HL-60 (cell line): ENCODE measurements around the gene BRD8.

ENCODE experiments used
- DNase-seq, 2 experiments: peaks; one replicate each; pipeline ENCODE4 v3.0.0-alpha.2; 2010 to 2020; ENCODE audit warnings: low read depth in 1 of 2, low spot score in 1 of 2
- H3K27ac ChIP-seq: fragments of 250-450 bp; sonication (Bioruptor Pico); replicated peaks from 2 replicates; pipeline ENCODE4 v1.5.1; 2020; ENCODE audit warnings: mild to moderate bottlenecking, moderate library complexity
- H3K27me3 ChIP-seq: fragments of 250-450 bp; sonication (Bioruptor Pico); 2 replicates; pipeline ENCODE4 v1.5.1; 2021; ENCODE audit warnings: mild to moderate bottlenecking, moderate library complexity; ENCODE audit not compliant: insufficient read depth, poor library complexity, severe bottlenecking
- H3K4me3 ChIP-seq: replicated peaks from 2 replicates; pipeline ENCODE4 v1.5.1; 2011; ENCODE audit warnings: mild to moderate bottlenecking, control low read depth, low read length; ENCODE audit not compliant: insufficient read depth
- CTCF ChIP-seq: IDR thresholded peaks from one replicate; pipeline ENCODE4 v1.5.1; 2011; ENCODE audit warnings: low read length, control low read depth, inconsistent platforms; ENCODE audit not compliant: insufficient read depth
- GABPA ChIP-seq: IDR thresholded peaks from 2 replicates; pipeline ENCODE4 v1.6.1; 2012; ENCODE audit warnings: low read depth
- POLR2AphosphoS5 ChIP-seq: IDR thresholded peaks from 2 replicates; pipeline ENCODE4 v1.6.1; 2012; ENCODE audit warnings: low read depth
- SPI1 ChIP-seq: IDR thresholded peaks from 2 replicates; pipeline ENCODE4 v1.6.1; 2012; ENCODE audit warnings: low read depth, mild to moderate bottlenecking, borderline replicate concordance
- long read RNA-seq: library from polyadenylated mRNA; unstranded; transcript quantifications from one replicate; pipeline ENCODE4 v2.0.0, GENCODE V29; 2020
- TF ChIP-seq, protein P1 (sequence below): IDR thresholded peaks from 2 replicates; pipeline ENCODE4 v1.6.1; 2012; ENCODE audit warnings: low read depth; ENCODE audit not compliant: insufficient replicate concordance

Gene BRD8, protein sequence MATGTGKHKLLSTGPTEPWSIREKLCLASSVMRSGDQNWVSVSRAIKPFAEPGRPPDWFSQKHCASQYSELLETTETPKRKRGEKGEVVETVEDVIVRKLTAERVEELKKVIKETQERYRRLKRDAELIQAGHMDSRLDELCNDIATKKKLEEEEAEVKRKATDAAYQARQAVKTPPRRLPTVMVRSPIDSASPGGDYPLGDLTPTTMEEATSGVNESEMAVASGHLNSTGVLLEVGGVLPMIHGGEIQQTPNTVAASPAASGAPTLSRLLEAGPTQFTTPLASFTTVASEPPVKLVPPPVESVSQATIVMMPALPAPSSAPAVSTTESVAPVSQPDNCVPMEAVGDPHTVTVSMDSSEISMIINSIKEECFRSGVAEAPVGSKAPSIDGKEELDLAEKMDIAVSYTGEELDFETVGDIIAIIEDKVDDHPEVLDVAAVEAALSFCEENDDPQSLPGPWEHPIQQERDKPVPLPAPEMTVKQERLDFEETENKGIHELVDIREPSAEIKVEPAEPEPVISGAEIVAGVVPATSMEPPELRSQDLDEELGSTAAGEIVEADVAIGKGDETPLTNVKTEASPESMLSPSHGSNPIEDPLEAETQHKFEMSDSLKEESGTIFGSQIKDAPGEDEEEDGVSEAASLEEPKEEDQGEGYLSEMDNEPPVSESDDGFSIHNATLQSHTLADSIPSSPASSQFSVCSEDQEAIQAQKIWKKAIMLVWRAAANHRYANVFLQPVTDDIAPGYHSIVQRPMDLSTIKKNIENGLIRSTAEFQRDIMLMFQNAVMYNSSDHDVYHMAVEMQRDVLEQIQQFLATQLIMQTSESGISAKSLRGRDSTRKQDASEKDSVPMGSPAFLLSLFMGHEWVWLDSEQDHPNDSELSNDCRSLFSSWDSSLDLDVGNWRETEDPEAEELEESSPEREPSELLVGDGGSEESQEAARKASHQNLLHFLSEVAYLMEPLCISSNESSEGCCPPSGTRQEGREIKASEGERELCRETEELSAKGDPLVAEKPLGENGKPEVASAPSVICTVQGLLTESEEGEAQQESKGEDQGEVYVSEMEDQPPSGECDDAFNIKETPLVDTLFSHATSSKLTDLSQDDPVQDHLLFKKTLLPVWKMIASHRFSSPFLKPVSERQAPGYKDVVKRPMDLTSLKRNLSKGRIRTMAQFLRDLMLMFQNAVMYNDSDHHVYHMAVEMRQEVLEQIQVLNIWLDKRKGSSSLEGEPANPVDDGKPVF
- long read RNA-seq, transcript BRD8-205 (20 exons, 2,912 nt), result minor isoform, 8 of 72 reads
- long read RNA-seq, transcript BRD8-201 (22 exons, 3,198 nt), result major isoform, 19 of 72 reads
- long read RNA-seq, partial matches to known transcripts, result 9 of 72 reads
- long read RNA-seq, other reads (novel, unspliced or antisense), result 31 of 72 reads

DNA sequence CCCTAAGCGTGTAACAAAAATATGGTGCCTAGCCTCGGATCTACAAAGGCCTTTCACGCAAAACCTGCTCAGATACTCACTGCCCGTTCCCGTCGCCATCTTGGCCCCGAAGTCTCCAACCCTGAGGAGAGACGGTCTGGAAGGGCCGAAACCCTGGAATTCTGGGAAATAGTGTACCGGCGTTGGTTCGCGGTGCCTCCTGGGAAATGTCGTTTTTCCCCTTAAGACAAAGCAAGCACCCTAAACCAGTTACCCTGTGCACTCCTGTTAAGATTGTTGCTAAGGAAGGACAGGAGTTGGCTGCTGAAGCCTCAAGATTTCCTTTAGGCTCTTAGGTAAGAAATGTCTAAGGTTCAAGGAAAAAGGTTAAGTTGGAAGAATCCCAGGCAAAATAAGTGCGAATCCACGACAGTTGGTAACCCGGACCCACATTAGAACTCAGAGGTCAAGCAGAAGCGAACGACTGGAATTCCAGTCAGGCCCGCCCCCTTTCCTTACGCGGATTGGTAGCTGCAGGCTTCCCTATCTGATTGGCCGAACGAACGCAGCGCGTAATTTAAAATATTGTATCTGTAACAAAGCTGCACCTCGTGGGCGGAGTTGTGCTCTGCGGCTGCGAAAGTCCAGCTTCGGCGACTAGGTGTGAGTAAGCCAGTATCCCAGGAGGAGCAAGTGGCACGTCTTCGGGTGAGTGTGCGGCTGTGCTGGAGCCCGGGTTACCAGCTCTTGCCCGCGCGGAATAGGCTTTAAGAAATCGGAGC is at the start of gene BRD8, which contains the start of gene KIF20A:
TSS of gene BRD8 (minus strand) at position 115 of the 761 bp plus-strand sequence. CDS start at position 99, 16 bp downstream.
TSS of gene KIF20A (plus strand) at position 597 of the 761 bp plus-strand sequence. CDS start 569 bp downstream, outside the sequence.
- H3K27ac ChIP-seq, result peak within 1 kb of the TSS; percentile 92
- TF ChIP-seq GABPA, result peak; percentile 73
- peak; percentile 38 for TF ChIP-seq POLR2AphosphoS5
- TF ChIP-seq, protein P1, sequence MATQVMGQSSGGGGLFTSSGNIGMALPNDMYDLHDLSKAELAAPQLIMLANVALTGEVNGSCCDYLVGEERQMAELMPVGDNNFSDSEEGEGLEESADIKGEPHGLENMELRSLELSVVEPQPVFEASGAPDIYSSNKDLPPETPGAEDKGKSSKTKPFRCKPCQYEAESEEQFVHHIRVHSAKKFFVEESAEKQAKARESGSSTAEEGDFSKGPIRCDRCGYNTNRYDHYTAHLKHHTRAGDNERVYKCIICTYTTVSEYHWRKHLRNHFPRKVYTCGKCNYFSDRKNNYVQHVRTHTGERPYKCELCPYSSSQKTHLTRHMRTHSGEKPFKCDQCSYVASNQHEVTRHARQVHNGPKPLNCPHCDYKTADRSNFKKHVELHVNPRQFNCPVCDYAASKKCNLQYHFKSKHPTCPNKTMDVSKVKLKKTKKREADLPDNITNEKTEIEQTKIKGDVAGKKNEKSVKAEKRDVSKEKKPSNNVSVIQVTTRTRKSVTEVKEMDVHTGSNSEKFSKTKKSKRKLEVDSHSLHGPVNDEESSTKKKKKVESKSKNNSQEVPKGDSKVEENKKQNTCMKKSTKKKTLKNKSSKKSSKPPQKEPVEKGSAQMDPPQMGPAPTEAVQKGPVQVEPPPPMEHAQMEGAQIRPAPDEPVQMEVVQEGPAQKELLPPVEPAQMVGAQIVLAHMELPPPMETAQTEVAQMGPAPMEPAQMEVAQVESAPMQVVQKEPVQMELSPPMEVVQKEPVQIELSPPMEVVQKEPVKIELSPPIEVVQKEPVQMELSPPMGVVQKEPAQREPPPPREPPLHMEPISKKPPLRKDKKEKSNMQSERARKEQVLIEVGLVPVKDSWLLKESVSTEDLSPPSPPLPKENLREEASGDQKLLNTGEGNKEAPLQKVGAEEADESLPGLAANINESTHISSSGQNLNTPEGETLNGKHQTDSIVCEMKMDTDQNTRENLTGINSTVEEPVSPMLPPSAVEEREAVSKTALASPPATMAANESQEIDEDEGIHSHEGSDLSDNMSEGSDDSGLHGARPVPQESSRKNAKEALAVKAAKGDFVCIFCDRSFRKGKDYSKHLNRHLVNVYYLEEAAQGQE, result no peak
- DNase-seq, result peak; percentile 78 to 94
- H3K4me3 ChIP-seq, result peak within 1 kb of the TSS; percentile 78
- H3K27me3 ChIP-seq, result no peaks in the 10 kb centered on the region

- no peak overlapping the region for H3K27ac ChIP-seq
- no peak overlapping the region for H3K4me3 ChIP-seq
- no peak for DNase-seq
- no peaks in the 10 kb centered on the region for H3K27me3 ChIP-seq
- TF ChIP-seq, protein P1, result no peak
- TF ChIP-seq GABPA (no peak), CTCF (no peak), SPI1 (no peak)
Observed at GRCh38 chr5:138226910-138227309, 48.5 kb upstream of the BRD8 start.

DNA sequence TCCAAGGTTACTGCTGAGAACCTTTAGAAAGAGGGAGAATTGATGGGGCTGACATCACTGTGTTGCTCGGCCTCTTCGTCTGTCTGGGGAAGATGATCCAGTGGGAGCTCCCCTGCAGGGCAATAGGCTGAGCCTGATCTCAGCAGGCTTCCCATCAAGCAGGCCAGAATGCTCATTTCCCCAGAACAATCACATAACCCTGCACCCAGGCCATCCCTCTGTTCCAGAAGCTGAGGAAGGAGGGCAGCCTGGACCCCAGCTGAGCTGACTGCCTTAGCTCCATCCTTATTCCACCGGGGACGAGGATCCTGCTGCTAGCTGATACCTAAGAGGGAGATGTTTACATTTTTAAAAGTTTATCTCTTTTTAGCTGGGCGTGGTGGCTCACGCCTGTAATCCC is 46.3 kb upstream of the BRD8 start:
- no peak overlapping the region for H3K4me3 ChIP-seq
- DNase-seq, result no peak
- H3K27ac ChIP-seq, result no peak overlapping the region
- H3K27me3 ChIP-seq, result no peaks in the 10 kb centered on the region
- TF ChIP-seq GABPA (no peak), POLR2AphosphoS5 (no peak), SPI1 (no peak), CTCF (no peak)
- TF ChIP-seq, protein P1, result no peak
